NCI-H1436 (cell line): ENCODE data around the gene GPC6.
A peak's percentile ranks its signal among the peaks of the same experiment; 100 is the strongest.
"Not testable (repeated sequence)": the region's sequence is repeated elsewhere in the genome, so short reads cannot be mapped to it uniquely, and the experiment has no call there.

Experiments
- DNase-seq: peaks from one replicate; lab custom pipeline; 2025; lab: John Stamatoyannopoulos, UW

Gene GPC6

GRCh38 chr13:93320942-93321341 is 94.3 kb downstream of the GPC6 start:
- no peak for DNase-seq

GRCh38 chr13:93323880-93324279 is 97.3 kb downstream of the GPC6 start:
- DNase-seq = not testable (repeated sequence)

- DNase-seq = no peak
These were observed 99.0 kb downstream of the GPC6 start for GRCh38 chr13:93325303-93326233.

GRCh38 chr13:93326234-93326811 is 99.7 kb downstream of the GPC6 start:
- no peak for DNase-seq

GRCh38 chr13:93328943-93329342 is 102.3 kb downstream of the GPC6 start:
- no peak for DNase-seq

- no peak for DNase-seq
These were observed 110.1 kb downstream of the GPC6 start for GRCh38 chr13:93336728-93337127.

- no peak for DNase-seq
These were observed 111.4 kb downstream of the GPC6 start for GRCh38 chr13:93338030-93338429.

GRCh38 chr13:93338906-93339305 is 112.3 kb downstream of the GPC6 start:
- no peak for DNase-seq

GRCh38 chr13:93339550-93339949 is 112.9 kb downstream of the GPC6 start:
- no peak for DNase-seq

- DNase-seq = no peak
These were observed 114.9 kb downstream of the GPC6 start for GRCh38 chr13:93341517-93341916.

GRCh38 chr13:93343097-93343496 is 116.5 kb downstream of the GPC6 start:
- no peak for DNase-seq

- no peak for DNase-seq
These were observed 117.6 kb downstream of the GPC6 start for GRCh38 chr13:93344048-93344705.

- DNase-seq = no peak
These were observed 118.4 kb downstream of the GPC6 start for GRCh38 chr13:93345024-93345423.

- no peak for DNase-seq
These were observed 119.2 kb downstream of the GPC6 start for GRCh38 chr13:93345770-93346169.

GRCh38 chr13:93352616-93353015 is 126.0 kb downstream of the GPC6 start:
- no peak for DNase-seq

GRCh38 chr13:93355094-93355493 is 128.5 kb downstream of the GPC6 start:
- DNase-seq = peak; percentile 44

GRCh38 chr13:93356469-93356868 is 129.9 kb downstream of the GPC6 start:
- DNase-seq = no peak

GRCh38 chr13:93360021-93360420 is 133.4 kb downstream of the GPC6 start:
- DNase-seq = no peak

GRCh38 chr13:93361703-93362102 is 135.1 kb downstream of the GPC6 start:
- no peak for DNase-seq

- DNase-seq = no peak
These were observed 137.6 kb downstream of the GPC6 start for GRCh38 chr13:93364166-93364565.

- DNase-seq = no peak
These were observed 141.7 kb downstream of the GPC6 start for GRCh38 chr13:93368296-93368695.

- DNase-seq = no peak
These were observed 142.1 kb downstream of the GPC6 start for GRCh38 chr13:93368718-93369117.

GRCh38 chr13:93372856-93373255 is 146.2 kb downstream of the GPC6 start:
- no peak for DNase-seq
